GM12892 (cell line): ENCODE data around the gene GLIS1.

Experiments used
- POLR2AphosphoS5 ChIP-seq: IDR thresholded peaks from 2 replicates; pipeline ENCODE4 v1.6.1; 2011; ENCODE audit warnings: low read depth, low read length, control low read depth
- TAF1 ChIP-seq: IDR thresholded peaks from 2 replicates; pipeline ENCODE4 v1.6.1; 2011; ENCODE audit warnings: low read depth, mild to moderate bottlenecking, control low read depth, low read length, borderline replicate concordance

- TF ChIP-seq TAF1 (no peak), POLR2AphosphoS5 (no peak)
These were observed 135.5 kb downstream of the GLIS1 start for GRCh38 chr1:53603431-53603830.
